Measurements from ENCODE around the gene DNAH11.
"Not testable (repeated sequence)": the region's sequence is repeated elsewhere in the genome, so short reads cannot be mapped to it uniquely, and the experiment has no call there.

DNAH11 gene

DNA sequence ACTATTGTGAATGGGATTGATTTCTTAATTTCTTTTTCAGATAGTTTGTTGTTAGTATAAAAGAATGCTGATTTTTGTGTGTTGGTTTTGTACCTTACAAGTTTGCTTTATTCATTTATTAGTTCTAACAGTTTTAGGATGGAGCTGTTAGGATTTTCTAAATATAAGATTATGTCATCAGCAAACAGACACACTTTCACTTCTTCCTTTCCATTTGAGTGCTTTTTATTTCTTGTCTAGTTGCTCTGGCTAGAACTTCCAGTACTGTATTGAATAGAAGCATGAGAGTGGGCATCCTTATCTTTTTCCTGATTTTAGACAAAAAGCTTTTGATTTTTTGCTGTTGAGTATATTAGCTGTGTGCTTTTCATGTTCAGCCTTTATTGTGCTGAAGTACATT is 81.5 kb downstream of the DNAH11 start:
- DNase-seq = no peak

DNA sequence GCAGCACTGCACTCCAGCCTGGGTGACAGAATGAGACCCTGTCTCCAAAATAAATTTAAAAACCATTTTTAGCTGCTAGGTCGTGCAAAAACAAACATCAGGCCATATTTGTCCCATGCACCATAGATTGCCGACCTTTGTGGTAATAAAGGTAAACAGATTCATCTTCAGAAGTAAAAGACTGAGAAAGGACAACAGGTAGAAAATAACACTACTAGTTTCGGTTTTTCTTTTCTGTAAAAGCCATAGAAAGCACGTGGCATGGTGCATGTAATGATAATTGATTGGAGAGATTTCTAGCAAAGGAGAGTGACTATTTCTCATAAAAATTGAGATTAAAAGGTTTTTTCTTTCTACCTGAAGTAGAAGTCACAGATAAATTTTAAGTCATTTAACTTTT is 93.9 kb downstream of the DNAH11 start:
- no peak for DNase-seq

- no peak for DNase-seq
Observed at GRCh38 chr7:21639206-21639868, 96.5 kb downstream of the DNAH11 start.

DNA sequence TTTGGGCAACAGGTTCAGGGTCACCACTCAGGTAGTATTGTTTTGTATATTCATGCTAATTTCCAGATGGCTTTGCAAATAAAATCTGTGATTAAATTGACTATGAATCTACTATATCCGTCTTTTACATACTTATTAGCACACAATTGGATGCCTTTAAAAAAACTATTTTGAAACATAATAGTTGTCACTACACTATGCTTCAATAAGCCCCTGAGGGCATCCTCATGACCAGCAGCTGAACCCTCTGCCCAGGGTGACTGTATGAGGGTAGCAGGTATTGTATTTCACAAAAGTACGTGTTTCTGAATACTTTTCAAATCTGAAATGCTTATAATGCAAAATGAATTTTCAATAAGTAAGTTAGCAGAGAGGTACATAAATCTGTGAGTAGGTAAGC is 97.3 kb downstream of the DNAH11 start:
- DNase-seq = no peak

DNA sequence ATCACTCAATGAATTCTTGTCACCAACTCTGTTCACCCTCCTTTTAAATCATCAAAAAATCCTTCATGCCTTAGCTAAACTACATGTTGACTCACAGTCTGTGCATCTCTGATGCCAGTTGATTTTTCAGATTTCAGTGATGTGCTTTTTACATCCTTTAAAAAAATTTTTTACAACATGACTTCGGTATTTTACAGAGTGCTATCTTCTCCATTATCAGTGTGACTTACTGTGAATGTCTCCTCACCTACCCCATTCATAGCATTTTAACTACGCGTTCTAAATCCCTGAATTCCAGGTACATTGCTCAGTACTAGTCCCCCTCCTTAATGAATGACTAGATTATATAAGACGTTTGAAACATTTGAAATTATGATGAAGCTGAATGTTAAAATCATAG is 98.7 kb downstream of the DNAH11 start:
- DNase-seq = no peak

- DNase-seq = no peak
Observed at GRCh38 chr7:21642422-21642821, 99.6 kb downstream of the DNAH11 start.

GRCh38 chr7:21651697-21652096 is 108.9 kb downstream of the DNAH11 start:
- DNase-seq = no peak

DNA sequence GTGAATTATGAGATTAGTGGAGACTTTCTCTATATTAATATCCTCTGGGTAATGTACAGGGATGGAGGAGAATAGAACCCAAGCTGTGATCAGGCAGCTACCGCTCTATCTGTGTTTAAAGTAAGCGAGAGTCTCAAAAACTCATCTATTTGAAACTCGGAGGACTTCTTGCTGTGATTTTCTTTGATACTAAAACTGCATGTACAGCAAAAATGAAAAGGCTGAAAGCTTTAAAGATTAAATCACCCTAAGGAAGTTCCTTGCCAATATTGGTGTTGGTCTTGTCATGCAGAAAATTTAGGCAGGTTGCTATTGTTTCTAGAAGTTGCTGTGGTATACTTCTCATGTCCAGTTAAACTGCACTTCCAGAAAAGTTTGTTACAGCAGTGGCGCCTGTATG is 110.8 kb downstream of the DNAH11 start:
- DNase-seq = no peak

DNA sequence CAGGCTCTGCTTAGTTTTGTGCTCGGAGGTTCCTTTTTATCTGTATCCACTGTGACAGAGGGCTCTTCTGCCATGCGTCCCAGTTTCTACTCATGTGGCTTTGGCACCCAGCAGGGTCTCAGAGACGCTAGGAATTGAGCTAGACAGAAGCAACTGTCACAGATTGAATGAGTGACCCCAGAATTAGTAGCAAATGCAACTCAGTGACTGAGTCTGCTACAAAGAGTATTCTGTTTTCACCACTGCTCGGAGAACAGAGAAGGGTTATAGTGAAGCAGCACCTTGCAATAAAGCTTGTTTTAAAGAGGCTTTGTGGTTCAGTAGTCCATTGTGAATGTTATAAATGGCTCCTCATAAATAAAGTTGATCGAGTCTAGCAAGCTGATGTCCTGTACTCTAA is 113.2 kb downstream of the DNAH11 start:
- DNase-seq = no peak

GRCh38 chr7:21656796-21657195 is 114.0 kb downstream of the DNAH11 start:
- no peak for DNase-seq

- no peak for DNase-seq
Observed at GRCh38 chr7:21670496-21670895, 127.7 kb downstream of the DNAH11 start.

DNA sequence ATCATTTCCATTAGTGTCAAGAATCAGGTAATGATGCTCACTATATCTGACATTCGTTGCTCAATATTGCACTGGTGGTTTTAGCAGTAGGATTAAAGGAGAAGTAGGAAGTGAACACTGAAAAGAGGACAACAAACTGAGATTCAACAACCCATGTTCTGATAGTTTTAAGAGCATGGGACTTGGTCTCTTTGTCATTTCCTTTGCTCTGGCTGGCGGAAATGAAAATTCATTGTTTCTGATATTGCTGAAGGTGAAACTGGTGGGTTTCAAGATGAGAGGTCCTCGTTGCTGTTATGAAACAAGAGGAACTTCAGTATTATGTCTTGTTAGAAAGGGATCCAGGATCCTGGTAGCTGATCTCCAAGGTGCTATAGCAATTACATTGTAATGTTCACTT is 129.0 kb downstream of the DNAH11 start:
- DNase-seq = no peak

DNA sequence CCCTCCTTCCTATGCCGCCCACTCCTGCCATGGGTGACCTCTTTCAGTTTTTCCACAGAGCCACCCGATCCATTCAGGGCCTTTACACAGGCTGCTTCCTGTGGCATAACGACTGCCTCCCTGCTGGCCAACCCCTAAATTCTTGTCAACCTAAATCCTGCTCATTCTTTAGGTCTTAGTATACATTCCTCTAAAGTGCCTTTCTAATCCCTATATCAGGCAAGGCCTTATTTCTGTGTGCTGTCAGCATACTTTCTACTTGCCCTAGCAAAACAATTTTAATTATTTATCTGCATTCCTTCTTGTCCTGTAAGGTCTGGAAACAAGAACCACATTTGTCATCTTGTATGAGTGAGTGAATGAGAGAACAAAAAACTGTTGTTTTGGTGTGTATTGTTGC is 132.4 kb downstream of the DNAH11 start:
- DNase-seq = no peak

DNA sequence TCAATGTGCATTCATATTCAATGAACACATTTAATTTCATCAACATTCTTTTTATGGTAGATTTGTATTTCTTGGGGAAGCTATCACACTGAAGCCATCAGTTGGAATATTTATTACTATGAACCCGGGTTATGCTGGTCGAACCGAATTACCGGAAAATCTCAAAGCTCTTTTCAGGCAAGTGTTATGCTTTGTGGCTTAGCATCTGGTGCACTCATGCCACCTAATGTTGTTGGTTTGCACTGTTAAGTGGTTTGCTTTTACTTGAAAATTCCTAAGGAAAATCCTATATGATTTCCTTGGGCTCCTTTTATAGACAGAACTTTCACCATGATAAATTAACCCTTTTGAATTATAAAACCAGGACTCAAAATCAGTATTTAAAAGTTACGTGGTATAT is 147.9 kb downstream of the DNAH11 start:
- no peak for DNase-seq

DNA sequence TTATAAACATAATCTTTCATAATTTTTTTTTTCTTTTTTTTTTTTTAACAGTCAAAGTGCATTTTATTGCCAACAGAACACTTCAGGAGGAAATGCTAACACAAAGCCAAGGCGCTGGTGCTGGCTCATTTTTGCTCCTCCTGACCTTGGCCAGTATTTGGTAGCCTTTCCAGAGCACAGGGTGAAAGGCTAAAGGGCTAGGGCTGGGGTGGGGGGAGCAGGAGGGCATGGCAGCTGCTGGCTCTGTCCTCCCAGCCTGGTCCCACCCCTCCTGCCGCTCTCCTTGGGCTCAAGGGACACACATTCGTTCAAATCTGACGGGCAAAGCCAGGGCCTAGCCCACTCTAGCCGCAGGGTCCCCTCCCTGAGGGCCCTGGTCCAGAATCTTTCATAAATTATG is 148.3 kb downstream of the DNAH11 start:
- not testable (repeated sequence) for DNase-seq

DNA sequence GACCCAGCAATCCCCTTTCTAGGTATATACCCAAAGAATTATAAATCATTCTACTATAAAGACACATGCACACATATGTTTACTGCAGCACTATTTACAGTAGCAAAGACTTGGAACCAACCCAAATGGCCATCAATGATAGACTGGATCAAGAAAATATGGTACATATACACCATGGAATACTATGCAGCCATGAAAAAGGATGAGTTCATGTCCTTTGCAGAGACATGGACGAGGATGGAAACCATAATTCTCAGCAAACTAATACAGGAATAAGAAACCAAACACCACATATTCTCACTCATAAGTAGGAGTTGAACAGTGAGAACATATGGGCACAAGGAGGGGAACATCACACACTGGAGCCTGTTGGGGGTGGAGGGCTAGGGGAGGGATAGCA is 157.7 kb downstream of the DNAH11 start:
- DNase-seq = not testable (repeated sequence)

DNA sequence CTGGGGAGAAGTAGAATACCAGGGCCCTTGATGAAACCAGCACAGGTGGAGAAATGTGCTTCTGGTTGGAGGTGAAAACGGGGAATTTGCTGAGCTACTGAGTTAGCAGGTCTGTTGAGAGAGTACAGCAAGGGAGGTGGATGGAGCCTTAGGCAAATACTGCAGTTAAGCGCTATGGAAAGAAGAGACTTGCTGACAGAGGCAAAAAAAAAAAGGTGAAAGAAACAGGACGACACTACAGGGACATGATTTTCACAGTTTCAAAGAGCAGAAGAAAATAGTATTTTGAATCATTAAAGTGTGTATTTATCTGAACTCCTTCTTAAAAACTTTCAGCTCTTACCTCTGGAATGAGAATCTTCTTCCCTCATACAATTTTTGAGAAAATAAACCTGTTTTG is 159.5 kb downstream of the DNAH11 start:
- DNase-seq = no peak

DNA sequence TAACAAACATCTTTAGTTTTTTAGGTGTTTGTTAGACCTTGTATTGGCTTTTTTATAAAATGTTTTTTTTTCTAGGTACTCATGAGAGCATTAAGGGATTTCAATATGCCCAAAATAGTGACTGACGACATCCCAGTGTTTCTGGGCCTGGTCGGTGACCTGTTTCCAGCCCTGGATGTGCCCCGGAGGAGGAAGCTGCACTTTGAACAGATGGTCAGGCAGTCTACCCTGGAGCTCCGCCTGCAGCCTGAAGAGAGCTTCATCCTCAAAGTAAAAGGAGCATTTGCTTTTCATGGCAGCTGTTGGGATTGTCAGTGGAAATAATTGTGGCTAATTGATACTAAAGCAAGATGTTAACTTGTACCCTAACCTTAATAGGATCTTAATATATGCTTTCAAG is 161.5 kb downstream of the DNAH11 start:
- no peak for DNase-seq

DNA sequence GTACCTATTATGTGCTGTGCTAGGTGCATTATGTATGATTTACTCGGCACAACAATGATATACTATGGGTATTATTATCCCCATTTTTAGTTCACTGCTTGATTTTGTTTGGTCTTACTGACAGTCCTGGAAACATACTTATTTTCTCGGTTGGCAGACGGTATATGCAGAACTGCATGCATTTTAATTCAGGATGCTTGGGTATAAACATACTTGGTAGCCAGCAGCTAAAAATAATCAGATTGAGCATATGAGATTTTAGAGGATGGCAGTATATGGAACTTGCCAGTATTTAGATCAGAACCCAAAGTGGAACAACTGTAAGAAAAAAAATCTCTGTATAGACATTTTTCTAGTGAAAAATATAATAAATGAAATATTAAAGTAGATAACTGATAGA is 163.3 kb downstream of the DNAH11 start:
- DNase-seq = no peak

- DNase-seq = no peak
Observed at GRCh38 chr7:21707566-21707965, 164.7 kb downstream of the DNAH11 start.

DNA sequence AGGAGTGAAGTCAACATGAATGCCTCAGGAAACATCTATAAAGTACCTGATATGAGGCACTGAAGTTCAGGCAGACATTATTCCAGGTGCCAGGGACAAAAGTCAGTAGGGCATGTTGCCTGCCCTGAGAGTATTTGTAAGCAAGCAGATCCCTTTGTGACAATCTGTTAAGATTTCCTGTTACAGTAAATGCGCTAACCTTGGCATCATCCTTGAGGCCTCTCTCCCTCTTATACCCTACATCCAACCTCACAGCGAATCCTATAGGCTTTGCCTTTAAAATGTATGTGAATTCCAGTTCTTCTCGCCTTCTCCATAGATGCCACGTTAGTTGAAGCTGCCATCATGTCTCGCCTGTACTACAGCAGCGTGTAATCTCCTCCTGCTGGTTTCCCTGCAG is 165.3 kb downstream of the DNAH11 start:
- DNase-seq = no peak

- DNase-seq = no peak
Observed at GRCh38 chr7:21717323-21717722, 174.5 kb downstream of the DNAH11 start.

GRCh38 chr7:21718391-21718790 is 175.6 kb downstream of the DNAH11 start:
- DNase-seq = no peak

DNA sequence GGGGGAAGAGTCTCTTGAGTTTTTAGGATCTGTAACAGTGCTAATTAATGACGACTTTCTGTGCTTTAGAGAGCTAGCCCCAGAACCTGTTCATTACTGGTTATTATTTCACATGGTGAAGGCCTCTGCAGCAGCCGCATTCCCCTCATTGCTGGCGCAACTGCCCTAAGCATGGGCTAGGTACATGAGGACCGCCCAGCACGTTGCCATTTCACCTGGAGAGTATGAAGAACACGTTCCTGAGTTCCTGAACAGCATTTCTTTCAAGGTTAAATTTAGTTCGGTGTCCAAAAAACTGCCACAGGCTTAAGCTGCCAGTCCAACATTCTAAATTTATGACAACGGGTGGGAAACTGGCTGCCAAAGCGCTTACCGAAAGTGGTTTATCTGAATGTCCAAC is 177.0 kb downstream of the DNAH11 start:
- DNase-seq = no peak

GRCh38 chr7:21722371-21722770 is 179.5 kb downstream of the DNAH11 start:
- DNase-seq = no peak

GRCh38 chr7:21724562-21724961 is 181.7 kb downstream of the DNAH11 start:
- no peak for DNase-seq

Measured in GDM1 (cell line).